Hematopoietic multipotent progenitor cell treated with erythropoietin and hydrocortisone succinate and interleukin-3 and kit ligand, for 6 days (in vitro differentiated cells): ENCODE results near the gene MYOZ2.
"Not testable (repeated sequence)": the region's sequence is repeated elsewhere in the genome, so short reads cannot be mapped to it uniquely, and the experiment has no call there.

Experiments
- DNase-seq: peaks from one replicate; pipeline ENCODE4 v3.0.0-alpha.2; 2015

Gene MYOZ2

GRCh38 chr4:119130365-119131065 lies 5.1 kb upstream of the MYOZ2 start:
- no peak for DNase-seq

- DNase-seq, result no peak
Measured at GRCh38 chr4:119131164-119131563, 4.5 kb upstream of the MYOZ2 start.

GRCh38 chr4:119132306-119132705 lies 3.3 kb upstream of the MYOZ2 start:
- no peak for DNase-seq

- DNase-seq, result no peak
Measured at GRCh38 chr4:119136546-119136945, 914 bp downstream of the MYOZ2 start.

- DNase-seq, result no peak
Measured at GRCh38 chr4:119138046-119138445, 2.4 kb downstream of the MYOZ2 start.

GRCh38 chr4:119139311-119139710 lies 3.7 kb downstream of the MYOZ2 start:
- DNase-seq, result no peak

GRCh38 chr4:119139822-119140252 lies 4.2 kb downstream of the MYOZ2 start:
- no peak for DNase-seq

- not testable (repeated sequence) for DNase-seq
Measured at GRCh38 chr4:119141283-119141682, 5.7 kb downstream of the MYOZ2 start.

- DNase-seq, result no peak
Measured at GRCh38 chr4:119142833-119143232, 7.2 kb downstream of the MYOZ2 start.

GRCh38 chr4:119143341-119143740 lies 7.7 kb downstream of the MYOZ2 start:
- not testable (repeated sequence) for DNase-seq

- no peak for DNase-seq
Measured at GRCh38 chr4:119149110-119149509, 13.5 kb downstream of the MYOZ2 start.

- no peak for DNase-seq
Measured at GRCh38 chr4:119151161-119151560, 15.5 kb downstream of the MYOZ2 start.

- no peak for DNase-seq
Measured at GRCh38 chr4:119152741-119153140, 17.1 kb downstream of the MYOZ2 start.

GRCh38 chr4:119162174-119162573 lies 26.5 kb downstream of the MYOZ2 start:
- no peak for DNase-seq

- no peak for DNase-seq
Measured at GRCh38 chr4:119165767-119166166, 30.1 kb downstream of the MYOZ2 start.

- peak; percentile 6 for DNase-seq
Measured at GRCh38 chr4:119170195-119170594, 34.6 kb downstream of the MYOZ2 start.

- DNase-seq, result no peak
Measured at GRCh38 chr4:119172223-119172622, 36.6 kb downstream of the MYOZ2 start.

GRCh38 chr4:119173729-119174361 lies 38.2 kb downstream of the MYOZ2 start:
- DNase-seq, result not testable (repeated sequence)

GRCh38 chr4:119179011-119179410 lies 43.4 kb downstream of the MYOZ2 start:
- no peak for DNase-seq

- DNase-seq, result no peak
Measured at GRCh38 chr4:119184128-119184527, 48.5 kb downstream of the MYOZ2 start.

GRCh38 chr4:119189638-119190037 lies 54.0 kb downstream of the MYOZ2 start:
- peak; percentile 39 for DNase-seq

- no peak for DNase-seq
Measured at GRCh38 chr4:119190354-119190753, 54.7 kb downstream of the MYOZ2 start.

GRCh38 chr4:119191505-119191904 lies 55.9 kb downstream of the MYOZ2 start:
- no peak for DNase-seq

GRCh38 chr4:119197772-119198212 lies 62.2 kb downstream of the MYOZ2 start:
- DNase-seq, result no peak

GRCh38 chr4:119204916-119205315 lies 69.3 kb downstream of the MYOZ2 start:
- DNase-seq, result no peak
